HG03565 (cell line): Measurements from ENCODE around the gene ANKS3.

Experiments
- ATAC-seq: cut with Tn5 transposase; IDR thresholded peaks from one replicate; pipeline ENCODE4 v1.9.1; 2021; ENCODE audit warnings: mild to moderate bottlenecking, moderate library complexity; ENCODE audit not compliant: unreplicated experiment

ANKS3 gene

DNA sequence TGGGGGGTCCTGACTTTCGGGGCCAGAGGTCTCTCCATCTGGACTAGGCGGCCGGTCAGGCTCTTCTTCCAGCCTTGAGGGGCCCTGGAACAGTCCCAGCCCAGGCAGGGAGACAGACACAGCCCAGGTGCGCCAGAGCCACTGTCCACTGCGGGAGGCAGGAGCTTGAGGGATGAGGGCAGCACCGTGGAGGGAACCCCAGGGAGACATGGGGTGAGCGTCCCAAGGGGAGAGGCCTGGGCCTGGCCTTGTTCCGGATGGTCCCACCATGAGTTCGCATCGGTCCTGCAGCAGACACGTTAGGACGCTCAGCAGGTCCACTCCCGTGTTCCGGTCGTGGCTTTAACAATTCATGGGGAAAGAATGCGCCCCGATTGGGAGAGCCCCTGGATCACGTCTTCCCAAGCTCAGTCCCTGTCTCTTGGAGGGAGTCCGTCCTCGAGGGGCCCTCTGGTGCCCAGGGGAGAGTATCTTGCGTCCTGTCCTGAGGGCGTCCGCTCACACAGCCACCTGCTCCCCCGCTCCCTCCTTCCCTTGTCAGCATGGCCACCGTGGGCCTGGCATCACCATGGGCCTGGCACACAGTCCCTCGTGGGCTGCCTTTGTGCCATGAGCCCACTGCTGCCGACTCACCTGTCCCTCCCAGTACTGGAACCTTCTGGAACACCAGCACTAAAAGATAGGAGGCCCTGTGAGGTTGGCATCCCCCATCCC lies 47.4 kb downstream of the ANKS3 start:
- no peak for ATAC-seq

DNA sequence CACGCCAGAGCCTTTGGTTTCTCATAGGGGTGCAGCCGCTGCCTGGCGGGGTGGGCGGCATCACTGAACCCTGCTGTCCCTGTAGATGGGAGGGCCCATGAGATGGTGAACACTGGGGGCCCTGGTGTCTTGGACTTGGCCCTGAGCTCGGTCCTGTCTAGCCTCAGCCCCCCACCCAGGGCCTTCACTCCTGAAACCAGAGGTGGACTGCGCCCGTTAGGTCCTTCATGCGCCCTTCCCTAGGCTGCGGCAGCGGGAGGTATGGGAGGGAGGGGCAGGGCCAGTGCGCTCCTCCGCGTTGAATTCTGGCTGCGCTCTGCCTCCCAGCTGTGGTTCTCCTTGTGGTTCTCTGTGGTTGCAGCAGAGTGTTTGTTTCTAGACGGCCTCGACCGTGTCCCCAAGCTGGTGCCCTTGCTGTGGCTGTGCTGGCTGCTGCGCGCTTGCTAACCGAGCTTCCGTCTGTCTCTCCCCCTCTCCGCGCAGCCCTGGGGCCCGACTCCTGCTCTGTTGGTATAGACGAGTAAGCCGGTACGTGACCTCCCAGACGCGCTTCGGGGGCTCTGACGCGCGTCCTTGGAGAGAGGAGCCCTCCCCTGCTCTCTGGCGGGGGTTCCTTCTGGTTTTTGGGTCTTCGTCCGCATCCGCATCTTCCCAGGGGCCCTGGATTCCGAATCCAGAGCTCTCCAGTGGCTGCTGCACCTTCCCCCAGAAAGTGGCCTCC lies 48.1 kb downstream of the ANKS3 start:
- ATAC-seq, result no peak

GRCh38 chr16:4685292-4685691 lies 48.8 kb downstream of the ANKS3 start:
- no peak for ATAC-seq

DNA sequence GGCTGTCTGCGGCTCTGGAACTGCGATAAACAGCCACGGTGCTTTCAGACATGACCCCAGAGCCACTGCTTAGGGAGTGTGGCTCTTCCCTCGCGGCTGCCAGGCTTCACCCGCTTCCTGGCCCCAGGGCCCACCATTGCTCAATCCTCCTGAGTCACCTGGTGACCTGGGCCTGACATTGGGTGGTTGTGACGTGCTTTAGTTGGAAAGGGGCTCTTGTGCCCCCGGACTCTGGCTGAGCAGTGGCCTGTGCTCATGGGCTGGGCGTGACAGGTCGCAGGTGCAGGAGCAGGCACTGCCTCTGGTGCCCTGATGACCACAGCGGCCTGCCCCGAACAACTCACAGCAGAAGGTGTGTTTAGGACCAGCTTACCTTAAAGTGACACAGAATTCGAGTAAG lies 49.3 kb downstream of the ANKS3 start:
- ATAC-seq, result no peak

DNA sequence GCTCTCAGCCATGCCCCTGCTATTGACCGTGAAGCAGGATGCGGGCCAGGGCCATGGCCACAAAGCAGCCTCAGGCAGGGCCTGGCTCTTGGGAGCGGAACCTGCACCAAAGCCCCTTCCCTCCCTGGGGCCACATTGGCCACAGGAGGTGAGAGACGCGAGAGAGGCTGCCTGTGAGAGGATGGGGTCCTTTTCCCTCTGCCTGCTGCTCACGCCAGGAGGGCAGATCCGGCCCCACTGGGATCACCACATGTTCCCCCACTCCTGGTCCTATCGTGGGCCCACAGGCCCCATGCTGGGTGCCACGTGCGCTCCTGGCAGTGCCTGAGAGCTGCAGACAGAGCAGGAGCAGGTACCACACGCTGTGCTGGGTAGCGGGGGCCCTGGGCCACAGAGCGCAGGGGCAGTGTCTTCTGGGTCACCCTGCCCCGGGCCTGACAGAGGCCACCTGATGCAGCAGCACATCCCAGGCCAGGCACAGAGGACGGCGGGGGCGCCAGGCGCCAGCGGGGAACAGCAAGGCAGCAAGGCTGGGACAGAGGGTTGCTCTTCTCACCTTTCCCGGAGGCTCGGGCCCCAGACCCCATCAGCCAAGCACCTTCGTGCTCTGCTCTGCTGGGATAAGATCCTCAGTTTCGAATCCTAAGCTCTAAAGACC lies 49.9 kb downstream of the ANKS3 start:
- ATAC-seq, result no peak

GRCh38 chr16:4683255-4684057 lies 50.6 kb downstream of the ANKS3 start:
- ATAC-seq, result no peak

DNA sequence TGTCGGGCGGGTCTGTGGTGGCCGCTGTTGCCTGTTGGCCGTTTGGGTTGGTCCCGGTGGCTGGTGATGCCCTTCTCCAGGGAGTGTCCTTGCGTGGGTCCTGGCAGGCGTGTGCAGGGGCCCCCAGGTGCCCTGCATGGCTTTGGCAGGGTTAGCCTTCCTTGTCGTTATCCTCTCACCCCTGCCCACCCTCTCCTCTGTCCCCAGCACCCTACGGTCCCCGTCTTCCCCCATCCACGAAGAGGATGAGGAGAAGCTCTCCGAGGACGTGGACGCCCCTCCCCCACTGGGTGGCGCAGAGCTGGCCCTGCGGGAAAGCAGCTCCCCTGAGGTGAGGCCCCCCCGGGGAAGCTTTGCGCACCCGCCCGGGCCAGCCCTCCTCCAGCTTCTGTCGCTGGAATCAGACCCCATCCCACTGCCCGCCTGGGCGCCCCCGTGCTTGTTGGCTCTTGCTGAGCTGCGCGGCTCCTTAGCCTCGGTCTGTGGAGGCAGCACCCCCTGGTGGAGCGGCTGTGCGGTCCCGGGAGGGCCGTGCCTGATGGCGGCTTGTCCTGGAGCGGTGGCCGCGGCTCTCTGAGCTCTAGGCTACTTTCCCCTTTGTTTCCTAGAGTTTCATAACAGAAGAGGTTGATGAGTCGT lies 51.3 kb downstream of the ANKS3 start:
- ATAC-seq, result no peak

GRCh38 chr16:4682084-4682591 lies 51.9 kb downstream of the ANKS3 start:
- no peak for ATAC-seq

DNA sequence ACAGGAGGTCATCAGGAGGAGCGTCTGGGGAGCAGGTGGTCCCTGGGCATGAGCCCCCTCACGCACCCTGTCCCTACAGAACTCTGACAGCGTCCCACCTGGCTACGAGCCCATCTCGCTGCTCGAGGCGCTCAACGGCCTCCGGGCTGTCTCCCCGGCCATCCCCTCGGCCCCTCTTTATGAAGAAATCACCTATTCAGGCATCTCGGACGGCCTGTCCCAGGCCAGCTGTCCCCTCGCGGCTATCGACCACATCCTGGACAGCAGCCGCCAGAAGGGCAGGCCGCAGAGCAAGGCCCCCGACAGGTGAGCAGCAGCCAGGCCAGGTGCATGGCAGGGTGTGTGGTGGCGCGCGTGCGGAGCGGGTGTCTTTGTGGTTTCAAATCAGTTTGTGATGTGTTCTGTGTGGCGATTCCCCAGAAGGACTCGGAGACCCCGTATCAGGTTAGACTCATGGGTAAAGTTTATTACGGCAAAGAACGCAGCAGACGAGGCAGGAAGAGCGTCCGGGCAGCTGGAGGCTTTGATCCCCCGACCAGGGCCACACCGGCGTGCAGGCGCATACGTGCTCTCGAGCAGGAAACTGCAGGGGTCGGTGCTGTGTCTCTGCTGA lies 52.5 kb downstream of the ANKS3 start:
- no peak for ATAC-seq

- ATAC-seq, result no peak
Measured at GRCh38 chr16:4680673-4681470, 53.2 kb downstream of the ANKS3 start.

DNA sequence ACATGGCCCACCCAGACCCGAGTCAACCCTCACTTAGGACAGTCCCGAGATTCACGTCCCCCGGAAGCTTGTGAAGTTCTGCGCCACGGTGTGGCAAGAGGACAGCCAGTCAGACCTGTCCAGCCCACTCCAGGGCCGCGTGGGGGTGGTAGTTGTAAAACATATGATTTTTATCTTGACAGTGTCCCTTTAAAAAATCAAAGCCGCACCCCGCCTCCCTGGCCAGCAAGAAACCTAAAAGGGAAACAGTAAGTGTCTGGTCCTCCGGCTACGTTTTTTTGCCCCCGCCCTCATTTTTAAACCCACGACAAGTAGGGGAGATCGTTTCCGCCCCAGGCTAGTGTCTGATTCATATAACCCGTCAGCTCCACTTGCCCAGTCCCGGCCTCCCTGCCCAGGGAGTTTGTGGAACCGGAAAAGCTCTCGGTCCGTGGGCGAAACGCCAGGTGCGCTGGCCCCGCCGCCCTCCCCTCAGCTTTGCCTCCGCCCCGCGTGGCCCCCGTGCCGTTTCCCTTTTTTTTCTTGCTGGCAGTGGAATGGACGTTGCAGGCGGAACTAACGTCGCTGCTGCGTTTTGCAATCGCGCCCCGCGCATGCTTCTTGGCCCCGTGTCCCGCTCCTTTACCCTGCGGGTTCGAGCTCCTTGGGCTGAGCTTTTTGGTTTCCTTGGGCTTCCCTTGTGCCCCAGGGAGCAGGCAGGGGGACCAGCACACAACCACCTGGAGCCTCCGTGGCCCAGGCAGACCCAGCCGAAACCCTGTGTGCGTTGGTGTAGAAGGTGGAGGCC lies 54.0 kb downstream of the ANKS3 start:
- no peak for ATAC-seq

DNA sequence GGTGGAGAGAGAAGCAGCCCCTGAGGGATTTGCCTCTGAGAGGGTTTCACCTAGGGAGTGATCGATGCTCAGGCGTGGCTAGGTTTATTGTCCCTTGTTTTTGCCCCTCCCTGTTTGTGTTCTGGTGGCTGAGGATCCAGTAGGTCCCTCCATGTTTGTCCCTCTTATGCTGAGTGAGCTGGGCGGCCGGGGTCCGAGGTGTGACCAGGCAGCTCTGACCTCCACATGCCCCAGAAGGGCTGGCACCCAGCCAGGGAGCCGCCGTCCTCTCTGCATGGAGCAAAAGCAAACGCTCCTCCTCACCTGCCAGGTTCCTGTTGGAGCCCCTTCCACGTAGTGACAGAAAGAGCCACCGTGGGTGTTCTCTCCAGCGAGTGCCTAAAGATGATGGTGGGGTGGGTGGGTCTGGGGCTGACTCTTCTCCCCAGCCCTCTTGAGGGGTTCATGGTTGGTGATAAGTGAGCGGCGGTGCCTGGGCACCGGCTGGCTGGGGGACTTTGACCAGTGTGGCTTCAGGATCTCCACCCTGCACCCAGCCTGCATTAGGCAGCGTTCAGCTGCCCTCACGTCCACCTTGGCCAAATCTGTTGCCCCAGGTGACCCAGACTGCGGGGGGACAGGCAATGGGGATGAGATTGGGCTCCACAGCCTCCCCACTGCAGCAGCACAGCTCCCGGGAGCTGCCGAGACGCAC lies 54.8 kb downstream of the ANKS3 start:
- ATAC-seq, result no peak

GRCh38 chr16:4678596-4678995 lies 55.5 kb downstream of the ANKS3 start:
- ATAC-seq, result no peak

DNA sequence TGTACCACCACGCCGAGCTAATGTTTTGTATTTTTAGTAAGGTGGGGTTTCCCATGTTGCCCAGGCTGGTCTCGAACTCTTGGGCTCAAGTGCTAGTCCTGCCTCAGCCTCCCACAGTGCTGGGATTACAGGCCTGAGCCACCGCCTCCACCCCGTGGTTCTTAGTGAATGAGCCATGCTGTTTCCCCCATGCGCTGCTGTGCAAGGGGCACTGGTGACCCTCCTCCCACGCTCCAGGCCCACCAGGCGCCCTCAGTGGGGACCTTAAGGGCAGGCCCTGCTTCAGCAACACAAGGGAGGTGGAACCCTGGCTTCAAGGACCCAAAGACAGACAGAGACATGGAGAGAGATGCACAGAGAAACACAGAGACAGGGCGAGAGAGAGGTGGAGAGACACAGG lies 56.1 kb downstream of the ANKS3 start:
- no peak for ATAC-seq

DNA sequence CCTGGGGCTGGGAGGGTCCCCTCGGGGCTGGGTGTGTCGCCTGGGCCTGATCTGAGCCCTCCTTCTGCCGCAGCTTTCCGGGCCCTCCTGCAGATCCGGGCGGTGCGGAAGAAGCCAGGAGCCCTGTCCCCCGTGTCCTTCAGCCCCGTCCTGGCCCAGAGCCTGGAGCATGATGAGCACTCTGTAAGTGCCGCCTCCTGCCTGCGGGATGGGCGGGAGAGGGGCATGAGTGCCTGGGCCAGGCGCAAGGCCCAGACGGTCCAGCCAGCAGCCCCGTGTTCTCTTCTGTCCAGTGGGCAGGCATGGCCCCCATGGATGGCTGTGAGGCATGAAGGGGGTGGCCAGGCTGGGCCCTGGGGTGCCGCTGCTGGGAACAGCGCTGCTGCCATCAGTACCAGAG lies 56.7 kb downstream of the ANKS3 start:
- ATAC-seq, result no peak

- ATAC-seq, result no peak
Measured at GRCh38 chr16:4676831-4677230, 57.2 kb downstream of the ANKS3 start.

- ATAC-seq, result no peak
Measured at GRCh38 chr16:4675864-4676786, 57.9 kb downstream of the ANKS3 start.
